Fibroblast of skin of right quadriceps (primary cell): ENCODE results near the gene SDR9C7.
"Not testable (repeated sequence)": the region's sequence is repeated elsewhere in the genome, so short reads cannot be mapped to it uniquely, and the experiment has no call there.

ENCODE experiments used
- DNase-seq: peaks from one replicate; pipeline ENCODE4 v3.0.0-alpha.2; 2013

SDR9C7 gene

DNA sequence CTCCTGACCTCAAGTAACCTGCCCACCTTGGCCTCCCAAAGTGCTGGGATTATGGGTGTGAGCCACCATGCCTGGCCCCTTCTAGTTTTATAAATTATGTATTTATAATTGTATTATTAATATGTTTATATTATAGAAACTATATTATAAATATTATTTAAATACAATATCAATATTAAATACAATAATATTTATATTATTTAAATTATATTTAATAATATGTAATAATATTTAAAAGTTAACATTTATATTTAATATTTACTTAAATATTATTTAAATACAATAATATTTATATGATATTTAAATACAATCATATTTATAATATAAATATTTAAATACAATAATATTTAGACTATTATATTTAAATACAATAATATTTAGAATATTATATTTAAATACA lies 20.0 kb downstream of the SDR9C7 start:
- no peak for DNase-seq

DNA sequence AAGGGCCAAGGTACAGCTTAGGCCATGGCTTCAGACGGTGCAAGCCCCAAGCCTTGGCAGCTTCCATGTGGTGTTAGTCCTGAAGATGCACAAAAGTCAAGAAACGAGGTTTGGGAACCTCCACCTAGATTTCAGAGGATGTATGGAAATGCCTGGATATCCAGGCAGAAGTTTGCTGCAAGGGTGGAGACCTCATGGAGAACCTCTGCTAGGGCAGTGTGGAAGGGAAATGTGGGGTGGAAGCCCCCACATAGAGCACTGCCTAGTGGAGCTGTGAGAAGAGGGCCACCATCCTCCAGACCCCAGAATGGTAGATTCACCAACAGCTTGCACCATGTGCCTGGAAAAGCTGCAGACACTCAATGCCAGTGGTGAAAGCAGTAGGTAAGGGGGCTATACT lies 24.8 kb downstream of the SDR9C7 start:
- not testable (repeated sequence) for DNase-seq

DNA sequence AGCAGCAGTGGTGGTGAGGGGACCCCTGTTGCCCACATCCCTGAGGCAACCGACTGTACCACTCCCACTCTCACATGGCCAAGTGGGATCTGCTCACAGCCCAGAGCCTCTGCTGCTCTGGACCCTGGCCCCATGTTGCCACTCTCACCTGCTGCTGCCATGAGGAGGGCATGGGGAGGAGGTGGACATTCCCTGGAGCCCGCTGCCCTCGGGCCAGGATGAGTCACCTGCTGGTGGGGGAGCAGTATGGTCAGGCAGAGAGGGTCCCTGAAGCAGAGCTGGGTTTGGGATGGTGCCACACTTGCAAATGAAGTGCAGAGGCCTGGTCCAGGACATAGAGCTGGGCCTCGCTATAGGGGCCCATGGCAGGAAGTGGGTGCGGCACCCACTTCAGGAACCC lies 26.1 kb downstream of the SDR9C7 start:
- DNase-seq, result no peak

DNA sequence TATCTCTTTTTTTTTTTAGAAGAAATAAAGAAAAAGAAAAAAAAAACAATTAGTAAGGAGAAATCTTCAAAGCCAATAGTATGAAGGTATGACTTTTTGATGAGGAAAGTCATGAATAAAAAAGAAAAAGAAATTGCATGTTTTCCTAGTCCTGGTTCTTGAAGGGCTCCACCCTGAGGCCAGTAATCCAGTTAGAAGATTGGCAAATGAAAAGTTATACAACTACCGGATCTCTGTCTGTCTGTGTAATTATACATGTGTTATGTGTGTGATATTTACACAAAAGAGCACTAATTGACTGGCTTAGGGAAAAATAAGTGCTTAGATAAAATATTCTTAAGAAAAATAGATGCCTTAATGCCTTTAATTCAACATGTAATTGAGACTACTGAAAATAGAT lies 28.4 kb downstream of the SDR9C7 start:
- no peak for DNase-seq

DNA sequence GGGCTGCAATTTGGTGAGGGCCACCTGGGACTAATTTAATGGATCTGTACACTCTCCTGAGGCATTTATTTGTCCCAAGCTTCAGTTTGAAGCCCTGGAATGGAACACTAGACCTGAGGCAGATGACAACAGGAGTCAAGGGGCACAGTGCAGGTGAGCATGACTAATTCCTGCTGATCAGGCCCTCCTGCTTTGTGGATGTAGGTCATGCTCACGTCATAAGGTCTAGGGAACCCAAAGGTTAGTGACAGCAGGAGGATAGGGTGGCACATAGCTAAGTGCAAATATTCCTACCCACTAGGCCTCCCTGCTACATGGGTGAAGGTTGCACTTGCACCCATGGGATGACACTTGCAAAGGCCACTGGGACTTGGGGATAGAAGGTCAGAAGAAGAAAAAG lies 30.8 kb downstream of the SDR9C7 start:
- DNase-seq, result no peak

DNA sequence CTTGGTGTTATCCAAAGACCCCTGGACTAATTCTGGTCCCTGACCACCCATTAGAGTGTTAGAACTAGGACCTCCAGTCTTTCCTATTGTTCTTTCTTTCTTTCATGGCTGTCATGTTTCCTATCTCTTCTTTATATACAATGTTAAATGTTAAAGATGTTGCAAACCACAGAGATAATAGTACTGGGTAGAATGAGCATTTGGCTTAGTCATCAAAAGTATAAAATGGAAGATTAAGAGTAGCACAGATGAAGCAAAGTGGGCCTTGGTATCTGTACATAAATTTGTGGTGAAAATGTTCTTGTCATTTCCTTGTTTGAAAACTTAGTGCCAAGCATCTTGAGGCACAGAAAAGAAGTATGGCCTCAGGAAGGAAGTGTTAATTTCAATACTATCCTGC lies 32.9 kb downstream of the SDR9C7 start:
- DNase-seq, result not testable (repeated sequence)

DNA sequence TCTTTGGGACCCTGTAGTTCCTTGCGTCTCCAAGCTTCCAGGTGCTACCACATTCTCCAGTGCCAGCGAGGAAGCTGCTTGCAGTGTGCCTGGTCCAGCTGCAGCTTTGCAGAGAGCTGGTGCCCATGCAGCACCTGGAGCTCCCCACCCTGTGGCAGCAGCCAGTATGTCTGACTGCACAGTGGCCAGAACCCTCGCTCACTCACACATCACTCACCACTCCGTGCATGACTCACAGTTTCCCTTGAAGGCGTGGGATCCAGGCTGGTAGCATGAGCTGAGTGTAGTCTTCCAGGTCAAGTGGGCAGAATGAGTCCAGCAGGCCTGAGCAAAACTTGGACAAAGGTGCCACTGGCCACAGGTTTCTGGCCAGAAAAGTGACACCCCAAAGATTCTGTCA lies 33.6 kb downstream of the SDR9C7 start:
- no peak for DNase-seq

DNA sequence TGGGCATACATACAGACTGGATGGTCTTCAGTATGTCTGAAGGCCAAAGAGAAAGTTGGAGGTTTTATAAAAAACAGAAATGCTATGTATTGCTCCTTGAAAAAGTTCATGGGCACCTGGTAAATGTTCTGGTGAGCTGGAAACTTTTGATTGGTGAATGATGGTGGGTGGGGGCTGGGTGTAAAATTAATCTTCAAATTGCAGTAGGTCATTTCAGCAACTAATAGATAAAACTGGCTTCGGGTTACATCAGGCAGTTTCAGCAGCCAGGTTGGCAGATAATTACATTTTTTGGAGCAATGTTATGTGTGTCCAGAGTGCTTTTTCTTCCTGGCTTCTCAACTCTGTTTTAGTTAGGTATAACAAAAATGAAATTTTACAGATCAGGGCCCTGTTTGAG lies 35.3 kb downstream of the SDR9C7 start:
- no peak for DNase-seq

DNA sequence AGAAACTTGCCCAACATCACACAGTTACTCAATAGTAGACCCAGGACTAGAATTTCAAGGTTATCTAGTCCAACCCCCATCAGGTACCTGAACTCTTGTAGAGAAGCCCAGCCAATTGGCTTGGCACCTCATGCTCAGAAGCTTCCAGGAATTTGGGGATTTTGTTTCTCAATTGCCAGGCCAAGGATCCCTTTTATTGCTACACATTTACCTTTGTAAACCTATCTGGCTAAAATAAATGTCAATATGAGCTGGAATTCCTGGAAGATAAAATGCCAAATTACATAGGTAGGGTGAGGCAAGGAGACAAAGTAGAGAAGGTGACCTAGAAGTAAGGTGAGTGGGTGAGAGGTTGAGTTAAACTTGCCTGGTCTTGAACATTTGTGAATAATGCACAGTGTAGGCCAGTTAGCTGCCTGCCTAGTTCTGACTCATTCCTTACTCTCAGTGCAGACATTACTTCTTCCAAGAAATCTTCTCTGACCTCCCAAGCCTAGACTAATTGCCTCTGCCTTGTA lies 36.3 kb downstream of the SDR9C7 start:
- no peak for DNase-seq

DNA sequence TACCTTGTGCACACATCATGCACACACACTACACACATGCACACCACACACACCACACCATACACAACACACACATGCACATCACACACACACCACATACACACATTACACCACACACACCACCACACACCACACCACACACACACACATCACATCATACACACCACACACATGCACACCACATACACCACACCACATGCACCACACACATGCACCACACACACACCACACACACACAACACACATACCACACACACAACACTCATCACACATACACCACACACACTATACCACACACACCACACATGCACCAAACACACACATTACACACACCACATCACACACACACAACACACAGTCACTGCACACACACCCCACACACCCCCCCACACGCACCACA lies 38.1 kb downstream of the SDR9C7 start:
- DNase-seq, result no peak

DNA sequence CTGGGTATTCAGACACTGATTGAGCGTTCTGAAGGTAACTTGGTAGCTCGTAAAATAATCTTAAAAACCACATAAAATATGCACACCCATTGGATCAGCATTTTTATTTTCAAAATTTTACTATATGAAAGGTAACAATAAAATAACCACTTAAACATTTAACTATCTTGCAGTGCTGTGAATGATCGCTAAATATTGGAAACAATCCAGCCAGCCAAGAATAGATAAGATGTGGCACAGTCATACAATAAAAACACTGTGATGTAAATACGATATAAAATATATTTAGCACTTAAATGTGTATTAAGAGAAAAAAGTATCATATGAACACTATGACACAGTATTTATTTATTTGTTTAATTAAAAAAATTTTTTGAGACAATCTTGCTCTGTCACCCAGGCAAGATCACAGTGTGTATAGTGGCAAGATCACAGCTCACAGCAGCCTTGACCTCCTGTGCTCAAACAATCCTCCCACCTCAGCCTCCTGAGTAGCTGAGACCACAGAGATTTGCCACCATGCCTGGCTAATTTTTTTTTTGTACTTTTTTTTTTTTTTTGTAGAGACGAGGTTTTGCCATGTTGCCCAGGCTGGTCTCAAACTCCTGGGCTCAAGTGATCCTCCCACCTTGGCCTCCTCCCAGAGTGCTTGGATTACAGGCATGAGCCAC lies 39.4 kb downstream of the SDR9C7 start:
- no peak for DNase-seq

DNA sequence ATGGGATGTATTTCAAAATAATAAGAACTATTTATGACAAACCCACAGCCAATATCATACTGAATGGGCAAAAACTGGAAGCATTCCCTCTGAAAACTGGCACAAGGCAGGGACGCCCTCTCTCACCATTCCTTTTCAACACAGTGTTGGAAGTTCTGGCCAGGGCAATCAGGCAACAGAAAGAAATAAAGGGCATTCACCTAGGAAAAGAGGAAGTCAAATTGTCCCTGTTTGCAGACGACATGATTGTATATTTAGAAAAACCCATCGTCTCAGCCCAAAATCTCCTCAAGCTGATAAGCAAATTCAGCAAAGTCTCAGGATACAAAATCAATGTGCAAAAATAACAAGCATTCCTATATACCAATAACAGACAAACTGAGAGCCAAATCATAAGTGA lies 42.3 kb downstream of the SDR9C7 start:
- DNase-seq, result not testable (repeated sequence)

DNA sequence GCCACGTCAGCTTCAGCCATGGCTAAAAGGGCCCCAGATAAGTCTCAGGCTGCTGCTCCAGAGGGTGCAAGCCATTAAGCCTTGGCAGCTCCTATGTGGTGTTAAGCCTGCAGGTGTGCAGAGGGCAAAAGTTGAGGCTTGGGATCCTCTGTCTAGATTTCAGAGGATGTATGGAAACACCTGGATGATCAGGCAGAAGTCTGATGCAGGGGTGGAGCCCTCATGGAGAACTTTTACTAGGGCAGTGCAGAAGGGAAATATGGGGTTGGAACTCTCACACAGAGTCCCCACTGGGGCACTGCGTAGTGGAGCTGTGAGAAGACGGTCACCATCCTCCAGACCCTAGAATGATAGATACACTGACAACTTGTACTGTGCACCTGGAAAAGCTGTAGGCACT lies 47.9 kb downstream of the SDR9C7 start:
- DNase-seq, result no peak

DNA sequence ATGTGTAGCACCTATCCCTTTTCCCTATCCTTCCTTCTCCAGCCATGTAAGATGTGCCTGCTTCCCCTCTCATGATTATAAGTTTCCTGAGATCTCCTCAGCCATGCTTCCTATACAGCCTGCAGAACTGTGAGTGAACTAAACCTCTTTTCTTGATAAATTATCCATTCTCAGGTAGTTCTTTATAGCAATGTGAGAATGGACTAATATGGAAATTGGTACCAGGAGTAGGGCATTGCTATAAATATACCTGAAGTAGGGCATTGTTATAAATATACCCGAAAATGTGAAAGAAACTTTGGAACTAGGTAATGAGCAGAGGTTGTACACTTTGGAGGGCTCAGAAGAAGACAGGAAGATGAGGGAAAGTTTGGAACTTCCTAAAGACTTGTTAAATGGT lies 48.9 kb downstream of the SDR9C7 start:
- DNase-seq, result no peak

DNA sequence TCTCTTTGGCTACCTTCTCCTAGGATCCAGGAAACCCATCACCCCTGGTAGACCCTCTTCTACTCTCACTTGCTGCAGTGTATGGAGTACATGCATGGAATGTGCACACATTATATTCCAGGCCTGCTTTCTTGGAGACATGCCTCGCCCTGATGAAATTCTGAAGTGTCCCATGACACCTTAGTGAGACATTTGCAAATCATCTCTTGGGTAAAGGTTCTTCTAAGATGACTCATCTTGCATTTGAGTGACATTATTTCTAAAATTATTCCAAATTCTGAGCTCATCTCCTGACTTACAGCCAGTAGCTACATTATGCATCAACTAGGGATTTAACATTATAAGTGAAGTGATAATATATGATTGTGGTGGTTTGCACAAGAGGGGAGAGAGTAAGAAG lies 49.8 kb downstream of the SDR9C7 start:
- DNase-seq, result peak; percentile 29

DNA sequence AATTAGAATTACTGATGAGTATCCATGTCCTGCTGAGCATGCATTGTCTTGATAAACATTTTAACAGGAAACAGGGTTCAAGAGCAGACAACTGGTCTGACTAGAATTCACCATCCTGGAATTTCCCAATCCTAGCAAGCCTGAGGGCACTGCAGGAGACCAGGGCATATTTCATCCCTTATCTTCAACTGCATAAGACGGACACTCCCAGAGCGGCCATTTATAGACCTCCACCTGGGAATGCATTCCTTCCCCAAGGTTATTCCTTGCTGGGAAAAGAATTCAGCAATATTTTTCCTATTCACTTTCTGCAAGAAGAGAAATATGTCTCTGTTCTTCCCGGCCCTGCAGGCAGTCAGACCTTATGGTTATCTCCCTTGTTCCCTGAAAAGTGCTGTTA lies 51.8 kb downstream of the SDR9C7 start:
- DNase-seq, result not testable (repeated sequence)

DNA sequence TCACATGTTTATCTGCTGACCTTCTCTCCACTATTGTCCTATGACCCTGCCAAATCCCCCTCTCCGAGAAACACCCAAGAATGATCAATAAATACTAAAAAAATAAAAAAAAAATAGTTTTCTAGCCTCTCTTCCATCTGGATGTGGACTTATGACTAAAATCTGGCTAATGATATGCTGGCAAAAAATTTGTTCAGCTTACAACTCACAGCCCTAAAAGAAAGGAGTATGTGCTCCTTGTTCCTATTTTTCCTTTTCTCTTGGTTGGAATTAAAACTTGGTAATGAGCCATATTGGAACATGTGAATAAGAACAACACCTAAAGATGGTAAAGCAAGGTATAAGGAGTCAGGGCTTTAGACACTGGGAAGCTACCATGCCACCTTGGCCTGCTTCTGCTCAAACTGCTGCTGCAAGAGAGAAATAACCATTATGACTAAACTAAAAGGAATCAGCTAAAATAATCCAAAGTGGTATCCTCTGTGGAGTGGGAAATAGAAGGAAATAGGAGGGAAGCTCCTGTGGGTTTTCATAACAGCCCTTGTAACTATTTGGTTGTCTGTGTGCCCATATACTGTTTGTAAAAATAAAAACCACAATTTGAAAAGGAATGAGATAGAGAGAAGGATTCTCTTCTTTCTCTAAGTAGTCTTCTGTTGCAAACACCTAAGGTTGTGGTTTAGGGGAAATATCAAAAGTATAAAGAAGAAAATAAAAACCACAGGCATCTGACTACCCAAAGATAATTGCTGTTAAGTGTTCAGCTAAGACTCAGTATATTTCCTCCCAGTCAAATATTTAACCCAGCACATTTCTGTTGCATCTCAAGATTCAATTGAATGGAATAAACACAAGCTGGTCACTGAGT lies 53.8 kb downstream of the SDR9C7 start:
- DNase-seq, result peak; percentile 10

DNA sequence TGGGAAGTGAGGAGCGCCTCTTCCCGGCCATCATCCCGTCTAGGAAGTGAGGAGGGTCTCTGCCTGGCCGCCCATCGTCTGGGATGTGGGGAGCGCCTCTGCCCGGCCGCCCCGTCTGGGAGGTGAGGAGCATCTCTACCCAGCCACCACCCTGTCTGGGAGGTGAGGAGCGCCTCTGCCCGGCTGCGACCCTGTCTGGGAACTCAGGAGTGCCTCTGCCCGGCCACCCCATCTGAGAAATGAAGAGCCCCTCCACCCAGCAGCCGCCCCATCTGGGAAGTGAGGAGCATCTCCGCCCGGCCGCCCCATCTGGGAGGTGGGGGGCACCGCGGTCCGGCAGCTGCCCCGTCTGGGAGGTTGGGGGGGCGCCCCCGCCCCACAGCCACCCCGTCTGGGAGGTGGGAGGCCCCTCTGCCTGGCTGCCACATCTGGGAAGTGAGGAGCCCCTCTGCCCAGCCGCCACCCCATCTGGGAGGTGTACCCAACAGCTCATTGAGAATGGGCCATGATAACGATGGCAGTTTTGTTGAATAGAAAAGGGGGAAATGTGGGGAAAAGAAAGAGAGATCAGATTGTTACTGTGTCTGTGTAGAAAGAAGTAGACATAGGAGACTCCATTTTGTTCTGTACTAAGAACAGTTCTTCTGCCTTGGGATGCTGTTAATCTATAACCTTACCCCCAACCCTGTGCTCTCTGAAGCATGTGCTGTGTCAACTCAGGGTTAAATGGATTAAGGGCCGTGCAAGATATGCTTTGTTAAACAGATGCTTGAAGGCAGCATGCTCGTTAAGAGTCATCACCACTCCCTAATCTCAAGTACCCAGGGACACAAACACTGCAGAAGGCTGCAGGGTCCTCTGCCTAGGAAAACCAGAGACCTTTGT lies 54.7 kb downstream of the SDR9C7 start:
- DNase-seq, result not testable (repeated sequence)

DNA sequence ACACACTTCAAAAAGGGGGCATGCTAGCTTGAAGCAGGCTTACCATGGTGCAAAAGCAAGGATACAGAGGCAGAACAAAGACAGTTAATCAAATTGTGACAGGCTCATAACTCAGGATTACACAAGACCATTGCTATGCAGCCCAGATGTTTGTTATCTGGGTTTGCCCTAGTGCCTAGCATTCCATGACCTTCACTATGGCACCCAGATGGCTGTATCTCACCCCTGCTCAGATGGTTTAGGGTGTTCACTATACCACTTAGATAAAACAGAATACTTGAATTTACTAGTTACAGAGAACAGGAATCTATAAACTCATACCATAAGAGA lies 56.2 kb downstream of the SDR9C7 start:
- DNase-seq, result no peak

DNA sequence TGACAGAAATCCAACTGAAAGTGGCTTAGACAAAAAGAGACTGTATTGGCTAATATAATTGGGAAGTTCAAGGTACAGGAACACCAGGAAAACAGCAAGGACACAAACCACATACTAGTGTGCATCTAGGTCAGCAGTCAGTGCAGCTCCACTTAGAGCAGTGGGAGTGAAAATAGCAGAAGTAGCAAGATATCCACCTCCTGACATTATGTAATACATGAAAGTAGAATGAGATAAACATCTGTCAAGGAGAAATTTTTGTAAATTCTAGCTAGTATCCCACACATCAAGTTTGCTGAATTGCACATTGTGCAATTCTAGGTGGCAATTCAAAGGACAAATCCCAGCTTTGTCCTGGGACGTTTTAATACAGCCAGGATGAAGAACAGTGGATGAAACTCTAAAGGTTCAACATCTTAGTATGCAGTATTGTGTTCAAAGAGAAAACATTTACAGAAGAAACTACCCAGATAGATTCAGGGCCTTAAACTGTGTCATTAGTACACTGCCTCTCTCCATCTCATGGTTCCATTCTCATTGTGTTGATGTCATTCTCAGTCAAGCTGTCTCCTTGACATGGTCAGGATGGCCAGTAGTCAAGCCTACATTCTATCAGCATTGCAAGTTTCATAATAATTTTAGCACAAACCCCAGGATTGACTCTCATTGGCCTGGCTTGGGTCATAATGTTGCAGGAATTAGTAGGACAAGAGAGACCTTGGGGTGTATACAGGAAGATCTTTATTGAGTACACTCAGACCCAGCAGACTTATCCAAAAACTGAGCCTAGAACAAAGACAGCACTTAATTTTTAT lies 56.8 kb downstream of the SDR9C7 start:
- DNase-seq, result no peak

DNA sequence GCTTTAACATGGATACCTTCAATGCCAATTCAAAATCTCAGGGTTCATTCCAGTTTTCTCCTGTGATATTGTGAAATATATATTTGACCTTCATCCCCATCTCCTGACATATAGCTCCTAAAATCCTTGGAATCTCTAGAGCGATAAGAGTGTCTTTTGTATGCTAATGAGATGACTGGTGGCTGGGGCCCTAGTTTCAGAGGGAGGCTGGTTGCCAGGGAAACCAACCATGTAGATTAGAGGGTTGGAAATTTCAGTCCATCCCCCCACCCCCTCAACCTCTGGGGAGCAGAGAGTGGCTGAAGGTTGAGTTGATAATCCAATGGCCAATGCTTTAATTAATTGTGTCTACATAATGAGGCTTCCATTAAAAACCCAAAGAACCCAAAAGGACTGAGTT lies 59.4 kb downstream of the SDR9C7 start:
- no peak for DNase-seq

DNA sequence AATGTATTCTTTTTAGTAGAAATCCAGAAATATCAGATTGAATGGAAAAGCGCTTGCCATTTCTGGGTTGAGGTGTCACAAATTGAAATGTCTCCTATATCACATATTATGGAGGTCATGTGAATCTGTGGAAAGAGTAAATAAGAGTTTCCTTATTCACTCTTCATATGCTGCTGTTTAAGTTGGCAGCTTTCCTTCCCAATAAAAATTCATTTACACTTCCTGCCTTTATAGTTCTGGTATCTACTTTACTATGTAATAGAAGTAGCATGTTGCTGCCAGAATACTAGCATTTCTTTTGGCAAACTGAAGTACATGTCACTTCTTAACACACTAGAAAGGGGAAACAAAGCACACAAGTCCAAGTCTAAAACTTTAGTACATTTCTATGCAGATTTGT lies 60.8 kb downstream of the SDR9C7 start:
- DNase-seq, result no peak
